Chondrocyte (in vitro differentiated cells): Measurements from ENCODE around the gene FAM32A. TPM values are rescaled to one million over a fixed set of nuclear protein-coding genes. Genes with fewer than 3 reads are reported as not detected.
A peak's percentile ranks its signal among the peaks of the same experiment; 100 is the strongest.

Experiments
- DNase-seq: peaks from one replicate; pipeline ENCODE4 v3.0.0; 2021; ENCODE audit warnings: mixed read lengths, low spot score
- H3K27ac Mint-ChIP-seq: one replicate; pipeline ENCODE4 v1.8.0; 2021; ENCODE audit warnings: mild to moderate bottlenecking, moderate library complexity, mixed read lengths; ENCODE audit not compliant: unreplicated experiment
- H3K27me3 Mint-ChIP-seq: 2 replicates; pipeline ENCODE4 v1.8.0; 2021; ENCODE audit warnings: low read depth, mixed read lengths
- H3K36me3 Mint-ChIP-seq: 2 replicates; pipeline ENCODE4 v1.8.0; 2021; ENCODE audit warnings: low read depth, mixed read lengths
- H3K4me1 Mint-ChIP-seq: 2 replicates; pipeline ENCODE4 v1.8.0; 2021; ENCODE audit warnings: low read depth, mild to moderate bottlenecking, mixed read lengths
- H3K4me3 Mint-ChIP-seq: one replicate; pipeline ENCODE4 v1.8.0; 2021; ENCODE audit warnings: mild to moderate bottlenecking, moderate library complexity, mixed read lengths; ENCODE audit not compliant: unreplicated experiment
- H3K9me3 Mint-ChIP-seq: 2 replicates; pipeline ENCODE4 v1.8.0; 2021; ENCODE audit warnings: low read depth, mixed read lengths
- CTCF ChIP-seq: fragments of 200-600 bp; sonication (generic); IDR thresholded peaks from 2 replicates; pipeline ENCODE4 v1.5.0; 2021; ENCODE audit warnings: antibody characterized with exemption, mild to moderate bottlenecking, moderate library complexity
- total RNA-seq: library from RNA; stranded (reverse); gene quantifications from 3 replicates; pipeline ENCODE4 v1.2.1, GENCODE V29; 2021

FAM32A gene
- total RNA-seq, 1 donor from 2014 or later = 64.9 TPM

GRCh38 chr19:16232127-16232526 lies 46.9 kb downstream of the FAM32A start:
- Mint-ChIP-seq H3K9me3 (no peaks in the 10 kb centered on the region), H3K27ac (no peak overlapping the region), H3K36me3 (peaks cover 52% of the 10 kb centered on the region), H3K4me3 (no peak overlapping the region), H3K27me3 (no peaks in the 10 kb centered on the region), H3K4me1 (no peaks in the 10 kb centered on the region)
- no peak for TF ChIP-seq CTCF
- peak; percentile 69 for DNase-seq

GRCh38 chr19:16232568-16232967 lies 47.4 kb downstream of the FAM32A start:
- peak; percentile 87 for DNase-seq
- Mint-ChIP-seq H3K4me1 (no peaks in the 10 kb centered on the region), H3K27me3 (no peaks in the 10 kb centered on the region), H3K36me3 (peaks cover 52% of the 10 kb centered on the region), H3K27ac (no peak overlapping the region), H3K9me3 (no peaks in the 10 kb centered on the region), H3K4me3 (no peak overlapping the region)
- TF ChIP-seq CTCF = no peak

- Mint-ChIP-seq H3K27me3 (no peaks in the 10 kb centered on the region), H3K36me3 (peaks cover 52% of the 10 kb centered on the region), H3K9me3 (no peaks in the 10 kb centered on the region), H3K27ac (no peak overlapping the region), H3K4me1 (no peaks in the 10 kb centered on the region), H3K4me3 (no peak overlapping the region)
- no peak for TF ChIP-seq CTCF
- DNase-seq = peak; percentile 80
Observed at GRCh38 chr19:16233081-16233776, 48.0 kb downstream of the FAM32A start.

GRCh38 chr19:16233836-16234551 lies 48.8 kb downstream of the FAM32A start:
- Mint-ChIP-seq H3K27me3 (no peaks in the 10 kb centered on the region), H3K27ac (no peak overlapping the region), H3K4me1 (no peaks in the 10 kb centered on the region), H3K36me3 (peaks cover 47% of the 10 kb centered on the region), H3K9me3 (no peaks in the 10 kb centered on the region), H3K4me3 (no peak overlapping the region)
- peak; percentile 85 for DNase-seq
- no peak for TF ChIP-seq CTCF

GRCh38 chr19:16234552-16235445 lies 49.6 kb downstream of the FAM32A start:
- no peak for TF ChIP-seq CTCF
- Mint-ChIP-seq H3K4me3 (no peak overlapping the region), H3K27me3 (no peaks in the 10 kb centered on the region), H3K36me3 (peaks cover 42% of the 10 kb centered on the region), H3K27ac (no peak overlapping the region), H3K9me3 (no peaks in the 10 kb centered on the region), H3K4me1 (no peaks in the 10 kb centered on the region)
- peak; percentile 87 for DNase-seq
